ENCODE measurements around the gene NEGR1.

GRCh38 chr1:71831646-71832045 lies 450.7 kb downstream of the NEGR1 start:
- no peak for TF ChIP-seq CTCF (IDR thresholded peaks at IDR 0.05)
- no peak for TF ChIP-seq POLR2A (IDR thresholded peaks at IDR 0.05)

Measured in testis (tissue), 2 donors.